Hematopoietic multipotent progenitor cell treated with erythropoietin and hydrocortisone succinate and interleukin-3 and kit ligand, for 8 days (in vitro differentiated cells): ENCODE measurements around the gene KCNJ4.
"Not testable (repeated sequence)": the region's sequence is repeated elsewhere in the genome, so short reads cannot be mapped to it uniquely, and the experiment has no call there.

ENCODE experiments used
- DNase-seq: peaks from one replicate; pipeline ENCODE4 v3.0.0-alpha.2; 2015

KCNJ4 gene

GRCh38 chr22:38412435-38413084 is 42.4 kb downstream of the KCNJ4 start:
- DNase-seq, result no peak

DNA sequence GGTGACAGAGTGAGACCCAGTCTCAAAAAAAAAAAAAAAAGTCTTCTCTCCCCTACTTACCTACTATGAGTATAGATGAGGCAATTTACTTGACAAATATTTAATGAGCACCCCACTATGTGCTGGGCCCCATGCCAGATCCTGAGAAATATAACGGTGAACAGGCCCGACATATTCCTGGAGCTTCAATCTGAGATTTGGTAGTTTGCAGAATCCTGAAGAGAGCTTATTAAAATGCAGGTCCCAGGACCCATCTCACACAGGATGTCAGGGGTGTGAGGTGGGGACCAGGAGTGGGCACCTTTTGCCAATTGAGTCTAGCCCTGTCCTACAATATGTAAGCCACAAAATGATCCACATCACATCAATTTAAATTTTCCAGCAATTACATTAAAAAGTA is 44.0 kb downstream of the KCNJ4 start:
- no peak for DNase-seq

- not testable (repeated sequence) for DNase-seq
Observed at GRCh38 chr22:38409916-38410315, 45.1 kb downstream of the KCNJ4 start.

DNA sequence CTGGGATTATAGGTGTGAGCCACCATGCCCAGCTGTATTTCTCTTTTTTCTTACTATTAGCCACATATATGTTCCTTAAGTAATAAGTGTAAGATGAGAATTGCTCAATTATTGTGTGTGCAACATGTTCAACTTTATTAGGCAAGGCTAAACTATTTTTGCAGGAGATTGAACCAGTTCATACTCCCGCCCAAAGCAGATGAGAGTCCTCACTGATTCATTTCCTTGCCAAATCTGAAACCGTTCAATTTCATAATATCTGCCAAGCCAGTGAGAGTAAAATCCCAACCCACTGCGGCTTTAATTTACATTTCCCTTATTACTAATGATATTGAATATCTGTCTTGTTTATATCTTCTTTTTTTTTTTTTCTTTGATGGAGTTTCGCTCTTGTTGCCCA is 48.4 kb downstream of the KCNJ4 start:
- no peak for DNase-seq

DNA sequence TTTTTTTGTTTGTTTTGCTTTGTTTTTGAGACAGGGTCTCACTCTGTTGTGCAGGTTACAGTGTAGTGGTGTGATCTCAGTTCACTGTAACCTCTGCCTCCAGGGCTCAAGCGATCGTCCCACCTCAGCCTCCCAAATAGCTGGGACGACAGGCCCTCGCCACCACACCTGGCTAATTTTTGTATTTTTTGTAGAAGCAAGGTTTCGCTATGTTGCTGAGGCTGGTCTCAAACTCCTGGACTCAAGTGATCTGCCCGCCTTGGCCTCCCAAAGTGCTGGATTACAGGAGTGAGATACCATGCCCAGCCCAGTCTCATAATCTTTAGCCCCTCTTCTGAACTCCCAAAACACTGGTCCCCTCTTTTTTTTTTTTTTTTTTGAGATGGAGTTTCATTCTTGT is 50.6 kb downstream of the KCNJ4 start:
- no peak for DNase-seq

DNA sequence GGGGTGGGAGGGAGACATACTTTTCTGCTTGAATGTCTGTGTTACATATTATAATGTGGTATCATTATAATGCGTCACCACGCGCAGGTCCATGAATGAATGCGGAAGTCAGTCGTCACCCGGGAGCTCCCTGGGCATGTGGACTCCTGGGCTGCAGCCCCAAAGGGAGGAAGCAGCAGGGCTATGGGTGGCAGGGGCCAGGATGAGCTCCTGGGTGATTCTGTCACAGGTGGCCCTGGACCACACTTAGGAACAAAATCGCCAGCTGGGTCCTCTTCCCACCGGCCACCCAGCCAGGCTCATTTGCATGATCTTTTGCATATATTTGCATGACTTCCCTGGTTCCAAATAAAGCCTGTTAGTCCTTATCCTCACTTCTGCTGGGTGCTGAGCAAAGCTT is 51.2 kb downstream of the KCNJ4 start:
- no peak for DNase-seq

DNA sequence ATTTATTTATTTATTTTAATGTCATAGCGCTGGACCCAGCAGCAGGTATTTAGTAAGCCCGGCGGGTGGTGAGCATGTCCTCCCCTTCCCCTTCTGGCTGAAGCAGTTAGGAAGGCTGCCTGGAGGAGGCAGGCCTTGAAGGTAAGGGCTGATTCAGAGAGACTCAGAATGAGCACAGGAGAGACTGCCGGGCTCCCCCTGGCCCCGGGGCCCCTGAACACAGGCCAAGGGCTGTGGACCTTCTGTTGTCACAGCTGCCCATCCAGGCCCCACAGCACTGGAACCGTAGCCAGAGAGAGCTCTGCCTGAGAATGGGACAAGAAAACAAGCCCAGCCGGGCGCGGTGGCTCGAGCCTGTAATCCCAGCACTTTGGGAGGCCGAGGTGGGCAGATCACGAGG is 52.8 kb downstream of the KCNJ4 start:
- no peak for DNase-seq

DNA sequence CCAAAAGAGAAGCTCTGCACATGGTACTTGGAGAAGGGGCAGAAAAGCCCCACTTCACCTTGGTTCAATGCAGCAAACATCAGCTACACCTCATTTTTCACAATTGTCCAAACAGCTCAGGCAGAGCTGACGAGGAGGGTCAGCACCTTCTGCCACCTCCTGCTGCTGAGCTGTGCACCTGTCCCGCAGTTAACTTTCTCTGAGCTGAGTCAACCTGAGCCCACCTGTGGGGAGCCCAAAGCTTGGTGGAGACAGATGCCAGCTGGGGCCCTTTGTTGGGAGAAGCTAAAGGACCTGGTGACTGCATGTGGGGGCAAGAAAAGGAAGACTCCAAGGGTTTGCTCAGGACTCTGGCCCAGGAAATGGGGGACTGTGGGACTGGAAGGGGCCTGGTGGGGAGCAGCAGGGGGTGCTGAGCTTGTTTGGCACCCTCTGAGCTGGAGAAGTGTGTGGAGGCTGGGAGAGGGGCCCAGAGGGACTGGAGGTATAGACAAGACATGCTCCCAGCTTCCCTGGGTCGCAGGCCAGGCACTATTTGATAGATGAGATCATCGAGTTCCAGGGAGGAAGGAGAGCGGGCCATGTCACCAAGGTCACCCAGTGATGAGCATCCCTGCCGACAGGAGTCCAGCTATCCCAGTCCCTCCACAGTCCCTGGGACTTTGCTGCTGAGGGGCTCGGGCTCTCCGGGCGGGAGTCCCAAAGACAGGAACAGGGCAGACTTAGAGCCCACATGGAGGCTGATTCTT is 53.5 kb downstream of the KCNJ4 start:
- DNase-seq, result no peak

DNA sequence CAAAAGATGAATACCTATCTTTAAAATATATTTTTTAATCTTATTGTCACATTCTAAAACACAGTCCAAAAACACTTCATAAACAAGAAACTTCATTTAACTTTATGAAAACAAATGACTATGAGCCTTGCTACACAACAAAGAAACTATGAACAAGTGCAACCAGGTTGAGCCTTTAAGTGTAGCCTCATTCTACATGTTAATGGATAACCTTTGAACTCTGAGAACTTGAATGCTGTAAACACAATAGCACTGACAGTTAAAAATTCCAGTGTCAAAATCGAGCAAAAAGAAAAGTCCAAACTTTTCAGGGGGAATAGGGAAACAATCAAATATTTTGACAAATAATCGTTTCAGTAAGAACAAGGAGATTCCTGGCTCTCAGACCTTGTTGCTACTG is 54.7 kb downstream of the KCNJ4 start:
- DNase-seq, result not testable (repeated sequence)

- peak; percentile 64 for DNase-seq
Observed at GRCh38 chr22:38398609-38399461, 56.2 kb downstream of the KCNJ4 start.

- peak; percentile 46 for DNase-seq
Observed at GRCh38 chr22:38398181-38398608, 56.8 kb downstream of the KCNJ4 start.

- peak; percentile 68 for DNase-seq
Observed at GRCh38 chr22:38397189-38398085, 57.6 kb downstream of the KCNJ4 start.

GRCh38 chr22:38396440-38397069 is 58.4 kb downstream of the KCNJ4 start:
- not testable (repeated sequence) for DNase-seq

GRCh38 chr22:38395944-38396343 is 59.1 kb downstream of the KCNJ4 start:
- peak; percentile 34 for DNase-seq

DNA sequence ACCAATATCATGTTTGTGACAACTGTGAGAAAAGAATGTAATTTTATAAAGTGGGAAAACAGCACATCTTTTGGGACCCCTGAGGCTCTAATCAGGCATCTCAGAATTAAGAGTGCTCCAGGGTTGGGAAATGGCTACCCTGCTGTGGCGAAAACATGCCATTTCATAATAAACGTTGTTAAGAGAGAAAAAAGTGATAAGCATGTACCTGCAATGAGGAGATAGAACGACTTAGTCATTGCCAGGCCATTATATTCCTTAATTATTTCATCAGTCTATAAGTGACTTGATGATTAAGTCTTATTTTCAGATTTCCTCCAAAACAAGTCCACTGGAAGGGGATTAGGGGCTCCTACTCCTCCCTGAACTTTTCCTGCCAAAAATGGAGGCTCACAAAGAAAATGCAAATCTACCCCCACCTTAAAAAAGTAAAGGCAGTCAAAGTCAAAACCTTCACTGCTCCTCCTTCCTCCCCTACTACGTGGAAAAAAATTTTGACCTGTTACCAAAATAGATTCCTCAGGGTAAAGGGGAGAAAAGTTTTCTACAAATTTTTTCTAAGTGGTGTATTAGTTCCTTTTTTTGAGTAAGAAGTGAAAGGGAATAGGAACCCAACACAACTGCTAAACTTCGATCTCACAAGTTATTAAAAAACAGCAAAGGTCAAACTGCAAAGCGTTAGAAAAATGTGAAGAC is 59.9 kb downstream of the KCNJ4 start:
- peak; percentile 72 for DNase-seq

GRCh38 chr22:38389428-38389818 is 65.6 kb downstream of the KCNJ4 start:
- not testable (repeated sequence) for DNase-seq

- not testable (repeated sequence) for DNase-seq
Observed at GRCh38 chr22:38388506-38389427, 66.2 kb downstream of the KCNJ4 start.

DNA sequence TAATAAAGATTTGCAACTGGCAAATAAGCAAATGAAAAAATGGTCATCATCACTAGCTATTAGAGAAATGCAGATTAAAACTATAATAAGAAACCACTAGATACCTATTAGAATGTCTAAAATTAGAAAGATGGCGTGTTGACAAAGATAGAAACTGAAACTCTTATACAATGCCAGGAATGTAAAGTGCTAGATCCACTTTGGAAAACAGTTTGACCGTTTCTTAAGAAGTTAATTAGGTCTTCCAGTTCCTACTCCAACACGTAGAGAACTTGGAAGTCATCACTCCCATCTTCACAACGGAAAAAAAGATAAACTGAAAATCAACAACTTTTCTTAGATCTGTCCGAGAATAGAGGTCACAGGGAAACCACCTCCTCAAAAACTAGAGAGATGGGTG is 68.1 kb downstream of the KCNJ4 start:
- DNase-seq, result not testable (repeated sequence)

GRCh38 chr22:38383417-38383816 is 71.6 kb downstream of the KCNJ4 start:
- no peak for DNase-seq

DNA sequence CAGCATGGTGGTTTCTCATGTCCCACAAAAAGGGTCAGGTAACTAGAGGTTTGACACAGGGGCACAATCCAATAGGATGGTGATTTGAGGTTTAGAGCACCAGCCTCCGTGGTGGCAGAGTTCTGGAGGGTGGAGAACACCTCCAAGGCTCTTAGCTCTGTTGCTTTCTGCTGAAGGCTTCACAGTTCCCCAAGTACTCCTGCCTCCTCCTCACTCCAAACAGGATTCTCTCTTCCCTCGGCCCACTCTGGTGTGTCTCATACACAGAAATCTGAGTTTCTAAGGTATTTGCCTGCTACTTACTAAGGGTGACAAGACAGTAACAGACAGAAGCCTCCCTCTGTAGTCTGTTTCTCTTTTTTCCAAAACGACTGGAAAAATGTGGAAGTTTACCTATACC is 73.6 kb downstream of the KCNJ4 start:
- not testable (repeated sequence) for DNase-seq
